B cell (primary cell): ENCODE results near the gene ST6GALNAC5.

Experiments used
- CTCF ChIP-seq: fragments of 200-600 bp; IDR thresholded peaks from one replicate; pipeline ENCODE4 v1.8.0; 2022; ENCODE audit warnings: antibody characterized with exemption, mild to moderate bottlenecking
- EZH2 ChIP-seq: IDR thresholded peaks from 2 replicates; pipeline ENCODE4 v1.6.1; 2012; ENCODE audit warnings: borderline replicate concordance, low read depth, mild to moderate bottlenecking, moderate library complexity, low read length; ENCODE audit not compliant: insufficient read depth, poor library complexity, severe bottlenecking

GRCh38 chr1:77026640-77027039 is 159.4 kb downstream of the ST6GALNAC5 start:
- TF ChIP-seq CTCF: no peak
- TF ChIP-seq EZH2: no peak
